Liver (tissue), 3 donors: ENCODE measurements around the gene GPRC5D.

Source experiments
- ATF3 ChIP-seq: IDR thresholded peaks from 2 replicates; pipeline ENCODE4 v1.6.1; 2016; ENCODE audit warnings: antibody characterized with exemption
- FOXA1 ChIP-seq: IDR thresholded peaks from 2 replicates; pipeline ENCODE4 v1.6.1; 2016; ENCODE audit warnings: antibody characterized with exemption
- GABPA ChIP-seq, 2 donors: IDR thresholded peaks in 1 of 2; conservative IDR thresholded peaks in 1 of 2; 2 replicates each; pipeline ENCODE4 v1.6.1; 2016; ENCODE audit warnings: antibody characterized with exemption in 2 of 2, mild to moderate bottlenecking in 1 of 2, moderate library complexity in 1 of 2
- HNF4A ChIP-seq, 2 donors: conservative IDR thresholded peaks; 2 replicates each; pipeline ENCODE4 v1.6.1; 2016; ENCODE audit warnings: antibody characterized with exemption in 2 of 2, mild to moderate bottlenecking in 2 of 2
- JUND ChIP-seq, 2 donors: IDR thresholded peaks; 2 replicates each; pipeline ENCODE4 v1.6.1; 2016; ENCODE audit warnings: antibody characterized with exemption in 2 of 2
- MAX ChIP-seq: IDR thresholded peaks from 2 replicates; pipeline ENCODE4 v1.6.1; 2016; ENCODE audit warnings: antibody characterized with exemption
- NR2F2 ChIP-seq: IDR thresholded peaks from 2 replicates; pipeline ENCODE4 v1.6.1; 2016; ENCODE audit warnings: antibody characterized with exemption
- RAD21 ChIP-seq, 2 donors: IDR thresholded peaks; 2 replicates each; pipeline ENCODE4 v1.6.1; 2016; ENCODE audit warnings: antibody characterized with exemption in 2 of 2, mild to moderate bottlenecking in 2 of 2
- SP1 ChIP-seq: IDR thresholded peaks from 2 replicates; pipeline ENCODE4 v1.6.1; 2018; ENCODE audit warnings: antibody characterized with exemption, mild to moderate bottlenecking
- TAF1 ChIP-seq: conservative IDR thresholded peaks from 2 replicates; pipeline ENCODE4 v1.6.1; 2016; ENCODE audit warnings: antibody characterized with exemption, mild to moderate bottlenecking
- YY1 ChIP-seq: IDR thresholded peaks from 2 replicates; pipeline ENCODE4 v1.6.1; 2016; ENCODE audit warnings: antibody characterized with exemption, mild to moderate bottlenecking
- ZBTB33 ChIP-seq: IDR thresholded peaks from 2 replicates; pipeline ENCODE4 v1.6.1; 2016; ENCODE audit warnings: antibody characterized with exemption
- TF ChIP-seq, protein P1 (sequence below): IDR thresholded peaks from 2 replicates; pipeline ENCODE4 v1.6.1; 2016; ENCODE audit warnings: antibody characterized with exemption, mild to moderate bottlenecking
- TF ChIP-seq, protein P2 (sequence below): fragments of 150-350 bp; IDR thresholded peaks from 2 replicates; pipeline ENCODE4 v1.5.1; 2017; ENCODE audit warnings: improper control_type of control experiment, low read depth, low read length; ENCODE audit not compliant: missing input control
- donor health status: healthy.
- donor health status: healthy.

- TF ChIP-seq, protein P1, sequence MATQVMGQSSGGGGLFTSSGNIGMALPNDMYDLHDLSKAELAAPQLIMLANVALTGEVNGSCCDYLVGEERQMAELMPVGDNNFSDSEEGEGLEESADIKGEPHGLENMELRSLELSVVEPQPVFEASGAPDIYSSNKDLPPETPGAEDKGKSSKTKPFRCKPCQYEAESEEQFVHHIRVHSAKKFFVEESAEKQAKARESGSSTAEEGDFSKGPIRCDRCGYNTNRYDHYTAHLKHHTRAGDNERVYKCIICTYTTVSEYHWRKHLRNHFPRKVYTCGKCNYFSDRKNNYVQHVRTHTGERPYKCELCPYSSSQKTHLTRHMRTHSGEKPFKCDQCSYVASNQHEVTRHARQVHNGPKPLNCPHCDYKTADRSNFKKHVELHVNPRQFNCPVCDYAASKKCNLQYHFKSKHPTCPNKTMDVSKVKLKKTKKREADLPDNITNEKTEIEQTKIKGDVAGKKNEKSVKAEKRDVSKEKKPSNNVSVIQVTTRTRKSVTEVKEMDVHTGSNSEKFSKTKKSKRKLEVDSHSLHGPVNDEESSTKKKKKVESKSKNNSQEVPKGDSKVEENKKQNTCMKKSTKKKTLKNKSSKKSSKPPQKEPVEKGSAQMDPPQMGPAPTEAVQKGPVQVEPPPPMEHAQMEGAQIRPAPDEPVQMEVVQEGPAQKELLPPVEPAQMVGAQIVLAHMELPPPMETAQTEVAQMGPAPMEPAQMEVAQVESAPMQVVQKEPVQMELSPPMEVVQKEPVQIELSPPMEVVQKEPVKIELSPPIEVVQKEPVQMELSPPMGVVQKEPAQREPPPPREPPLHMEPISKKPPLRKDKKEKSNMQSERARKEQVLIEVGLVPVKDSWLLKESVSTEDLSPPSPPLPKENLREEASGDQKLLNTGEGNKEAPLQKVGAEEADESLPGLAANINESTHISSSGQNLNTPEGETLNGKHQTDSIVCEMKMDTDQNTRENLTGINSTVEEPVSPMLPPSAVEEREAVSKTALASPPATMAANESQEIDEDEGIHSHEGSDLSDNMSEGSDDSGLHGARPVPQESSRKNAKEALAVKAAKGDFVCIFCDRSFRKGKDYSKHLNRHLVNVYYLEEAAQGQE: no peak
- TF ChIP-seq, protein P2, sequence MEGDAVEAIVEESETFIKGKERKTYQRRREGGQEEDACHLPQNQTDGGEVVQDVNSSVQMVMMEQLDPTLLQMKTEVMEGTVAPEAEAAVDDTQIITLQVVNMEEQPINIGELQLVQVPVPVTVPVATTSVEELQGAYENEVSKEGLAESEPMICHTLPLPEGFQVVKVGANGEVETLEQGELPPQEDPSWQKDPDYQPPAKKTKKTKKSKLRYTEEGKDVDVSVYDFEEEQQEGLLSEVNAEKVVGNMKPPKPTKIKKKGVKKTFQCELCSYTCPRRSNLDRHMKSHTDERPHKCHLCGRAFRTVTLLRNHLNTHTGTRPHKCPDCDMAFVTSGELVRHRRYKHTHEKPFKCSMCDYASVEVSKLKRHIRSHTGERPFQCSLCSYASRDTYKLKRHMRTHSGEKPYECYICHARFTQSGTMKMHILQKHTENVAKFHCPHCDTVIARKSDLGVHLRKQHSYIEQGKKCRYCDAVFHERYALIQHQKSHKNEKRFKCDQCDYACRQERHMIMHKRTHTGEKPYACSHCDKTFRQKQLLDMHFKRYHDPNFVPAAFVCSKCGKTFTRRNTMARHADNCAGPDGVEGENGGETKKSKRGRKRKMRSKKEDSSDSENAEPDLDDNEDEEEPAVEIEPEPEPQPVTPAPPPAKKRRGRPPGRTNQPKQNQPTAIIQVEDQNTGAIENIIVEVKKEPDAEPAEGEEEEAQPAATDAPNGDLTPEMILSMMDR: no peak
- no peak for TF ChIP-seq RAD21 (IDR thresholded peaks at IDR 0.05)
- no peak for TF ChIP-seq HNF4A (conservative IDR thresholded peaks at IDR 0.05)
- TF ChIP-seq YY1: no peak
- no peak for TF ChIP-seq MAX
- TF ChIP-seq TAF1: no peak
- TF ChIP-seq ATF3: no peak
- TF ChIP-seq ZBTB33: no peak
- TF ChIP-seq JUND (IDR thresholded peaks at IDR 0.05): no peak
- TF ChIP-seq SP1: no peak
- TF ChIP-seq GABPA (IDR thresholded peaks at IDR 0.05 in 1 of 2, conservative IDR thresholded peaks at IDR 0.05 in 1 of 2): no peak
- TF ChIP-seq FOXA1: no peak
- TF ChIP-seq NR2F2: no peak
Observed at GRCh38 chr12:12918781-12919389, 33.1 kb downstream of the GPRC5D start.
